ENCODE data around the gene MUC21.

The MUC21 gene

GRCh38 chr6:30944051-30944450, 39.5 kb upstream of the MUC21 start:
- 0 out of 2 replicates have a peak, but pooled peaks cover under 1% of the 10 kb centered on the region for H3K9me3 ChIP-seq (ENCODE audit: insufficient read depth, low read length)
- DNase-seq (ENCODE audit: low read depth, low spot score) = no peak
- H3K4me3 ChIP-seq (ENCODE audit: insufficient read length, low read depth) = no peak overlapping the region
- no peaks in the 10 kb centered on the region for H3K36me3 ChIP-seq (ENCODE audit: insufficient read depth, insufficient read length, low read length)
- H3K9ac ChIP-seq (ENCODE audit: insufficient read length, low read depth) = no peak overlapping the region
- TF ChIP-seq ZNF274 (IDR thresholded peaks at IDR 0.05; ENCODE audit: low read depth, low read length) (no peak), YY1 (IDR thresholded peaks at IDR 0.05; ENCODE audit: insufficient read depth, insufficient read length) (no peak), SUZ12 (IDR thresholded peaks at IDR 0.05; ENCODE audit: extremely low read depth, insufficient read depth, insufficient read length) (no peak)
- H3K4me1 ChIP-seq (ENCODE audit: insufficient read depth, insufficient read length) = peaks cover 8% of the 10 kb centered on the region
- H3K27me3 ChIP-seq (ENCODE audit: insufficient read depth, insufficient read length) = peaks cover 2% of the 10 kb centered on the region

- DNase-seq (ENCODE audit: low read depth, low spot score) = no peak
- peaks cover 8% of the 10 kb centered on the region for H3K4me1 ChIP-seq (ENCODE audit: insufficient read depth, insufficient read length)
- no peak overlapping the region for H3K4me3 ChIP-seq (ENCODE audit: insufficient read length, low read depth)
- TF ChIP-seq ZNF274 (IDR thresholded peaks at IDR 0.05; ENCODE audit: low read depth, low read length) (no peak), YY1 (IDR thresholded peaks at IDR 0.05; ENCODE audit: insufficient read depth, insufficient read length) (no peak), SUZ12 (IDR thresholded peaks at IDR 0.05; ENCODE audit: extremely low read depth, insufficient read depth, insufficient read length) (no peak)
- no peaks in the 10 kb centered on the region for H3K36me3 ChIP-seq (ENCODE audit: insufficient read depth, insufficient read length, low read length)
- H3K9me3 ChIP-seq (ENCODE audit: insufficient read depth, low read length) = peaks cover 5% of the 10 kb centered on the region; the same call in 1 of the 2 replicates
- H3K9ac ChIP-seq (ENCODE audit: insufficient read length, low read depth) = no peak overlapping the region
- peaks cover 2% of the 10 kb centered on the region for H3K27me3 ChIP-seq (ENCODE audit: insufficient read depth, insufficient read length)
Observed at GRCh38 chr6:30945281-30945680, 38.2 kb upstream of the MUC21 start.

GRCh38 chr6:30947231-30947630, 36.3 kb upstream of the MUC21 start:
- Histone ChIP-seq H3K9ac (ENCODE audit: insufficient read length, low read depth) (no peak overlapping the region), H3K4me1 (ENCODE audit: insufficient read depth, insufficient read length) (no peaks in the 10 kb centered on the region), H3K27me3 (ENCODE audit: insufficient read depth, insufficient read length) (peaks cover 8% of the 10 kb centered on the region), H3K4me3 (ENCODE audit: insufficient read length, low read depth) (no peak overlapping the region), H3K36me3 (ENCODE audit: insufficient read depth, insufficient read length, low read length) (no peaks in the 10 kb centered on the region), H3K9me3 (ENCODE audit: insufficient read depth, low read length) (peaks cover 10% of the 10 kb centered on the region; the same call in 1 of the 2 replicates)
- no peak for TF ChIP-seq YY1 (IDR thresholded peaks at IDR 0.05; ENCODE audit: insufficient read depth, insufficient read length)
- TF ChIP-seq SUZ12 (IDR thresholded peaks at IDR 0.05; ENCODE audit: extremely low read depth, insufficient read depth, insufficient read length) = no peak
- TF ChIP-seq ZNF274 (IDR thresholded peaks at IDR 0.05; ENCODE audit: low read depth, low read length) = no peak
- DNase-seq (ENCODE audit: low read depth, low spot score) = no peak

GRCh38 chr6:30948811-30949210, 34.7 kb upstream of the MUC21 start:
- TF ChIP-seq SUZ12 (IDR thresholded peaks at IDR 0.05; ENCODE audit: extremely low read depth, insufficient read depth, insufficient read length) (no peak), YY1 (IDR thresholded peaks at IDR 0.05; ENCODE audit: insufficient read depth, insufficient read length) (no peak), ZNF274 (IDR thresholded peaks at IDR 0.05; ENCODE audit: low read depth, low read length) (no peak)
- H3K4me3 ChIP-seq (ENCODE audit: insufficient read length, low read depth) = no peak overlapping the region
- no peaks in the 10 kb centered on the region for H3K36me3 ChIP-seq (ENCODE audit: insufficient read depth, insufficient read length, low read length)
- H3K27me3 ChIP-seq (ENCODE audit: insufficient read depth, insufficient read length) = peaks cover 21% of the 10 kb centered on the region
- H3K9ac ChIP-seq (ENCODE audit: insufficient read length, low read depth) = no peak overlapping the region
- no peak for DNase-seq (ENCODE audit: low read depth, low spot score)
- peaks cover 10% of the 10 kb centered on the region; the same call in 1 of the 2 replicates for H3K9me3 ChIP-seq (ENCODE audit: insufficient read depth, low read length)
- H3K4me1 ChIP-seq (ENCODE audit: insufficient read depth, insufficient read length) = no peaks in the 10 kb centered on the region

- no peak for DNase-seq (ENCODE audit: low read depth, low spot score)
- no peak for TF ChIP-seq YY1 (IDR thresholded peaks at IDR 0.05; ENCODE audit: insufficient read depth, insufficient read length)
- no peak for TF ChIP-seq SUZ12 (IDR thresholded peaks at IDR 0.05; ENCODE audit: extremely low read depth, insufficient read depth, insufficient read length)
- no peak for TF ChIP-seq ZNF274 (IDR thresholded peaks at IDR 0.05; ENCODE audit: low read depth, low read length)
- Histone ChIP-seq H3K4me3 (ENCODE audit: insufficient read length, low read depth) (no peak overlapping the region), H3K9me3 (ENCODE audit: insufficient read depth, low read length) (peaks cover 10% of the 10 kb centered on the region; the same call in 1 of the 2 replicates), H3K27me3 (ENCODE audit: insufficient read depth, insufficient read length) (peaks cover 51% of the 10 kb centered on the region), H3K9ac (ENCODE audit: insufficient read length, low read depth) (no peak overlapping the region), H3K4me1 (ENCODE audit: insufficient read depth, insufficient read length) (peaks cover 6% of the 10 kb centered on the region), H3K36me3 (ENCODE audit: insufficient read depth, insufficient read length, low read length) (no peaks in the 10 kb centered on the region)
Observed at GRCh38 chr6:30951907-30952469, 31.5 kb upstream of the MUC21 start.

GRCh38 chr6:30954631-30955366, 28.7 kb upstream of the MUC21 start:
- Histone ChIP-seq H3K4me1 (ENCODE audit: insufficient read depth, insufficient read length) (peaks cover 6% of the 10 kb centered on the region), H3K27me3 (ENCODE audit: insufficient read depth, insufficient read length) (peaks cover 52% of the 10 kb centered on the region), H3K4me3 (ENCODE audit: insufficient read length, low read depth) (peak overlapping the region; percentile 21), H3K36me3 (ENCODE audit: insufficient read depth, insufficient read length, low read length) (no peaks in the 10 kb centered on the region), H3K9me3 (ENCODE audit: insufficient read depth, low read length) (peaks cover 5% of the 10 kb centered on the region; the same call in 1 of the 2 replicates), H3K9ac (ENCODE audit: insufficient read length, low read depth) (peak overlapping the region; percentile 67)
- no peak for DNase-seq (ENCODE audit: low read depth, low spot score)
- TF ChIP-seq YY1 (IDR thresholded peaks at IDR 0.05; ENCODE audit: insufficient read depth, insufficient read length) (no peak), ZNF274 (IDR thresholded peaks at IDR 0.05; ENCODE audit: low read depth, low read length) (no peak), SUZ12 (IDR thresholded peaks at IDR 0.05; ENCODE audit: extremely low read depth, insufficient read depth, insufficient read length) (no peak)

GRCh38 chr6:30955367-30956042, 28.0 kb upstream of the MUC21 start:
- Histone ChIP-seq H3K4me1 (ENCODE audit: insufficient read depth, insufficient read length) (peaks cover 6% of the 10 kb centered on the region), H3K4me3 (ENCODE audit: insufficient read length, low read depth) (peak overlapping the region; percentile 21), H3K36me3 (ENCODE audit: insufficient read depth, insufficient read length, low read length) (no peaks in the 10 kb centered on the region), H3K9ac (ENCODE audit: insufficient read length, low read depth) (peak overlapping the region; percentile 70), H3K27me3 (ENCODE audit: insufficient read depth, insufficient read length) (peaks cover 52% of the 10 kb centered on the region), H3K9me3 (ENCODE audit: insufficient read depth, low read length) (peaks cover 5% of the 10 kb centered on the region; the same call in 1 of the 2 replicates)
- DNase-seq (ENCODE audit: low read depth, low spot score) = peak; percentile 22
- no peak for TF ChIP-seq YY1 (IDR thresholded peaks at IDR 0.05; ENCODE audit: insufficient read depth, insufficient read length)
